ENCODE results near the gene PABPN1. TPM values are rescaled to one million over a fixed set of nuclear protein-coding genes. Genes with fewer than 3 reads are reported as not detected.

The PABPN1 gene
- total and polyA plus RNA-seq, 2 of the 13 experiments (the other 11 are each of a cell fraction or from before 2014, with no cell fraction given), result 233 to 524 TPM

GRCh38 chr14:23307687-23308644 lies 13.3 kb upstream of the PABPN1 start (continued):
- no peak for TF ChIP-seq SNAPC4 (CRISPR knock-in tag; IDR thresholded peaks at IDR 0.05)
- no peak for TF ChIP-seq ZFP62 (CRISPR knock-in tag; IDR thresholded peaks at IDR 0.05)
- no peak for TF ChIP-seq DR1 (CRISPR knock-in tag; IDR thresholded peaks at IDR 0.05)
- no peak for TF ChIP-seq GPN1 (CRISPR knock-in tag; IDR thresholded peaks at IDR 0.05; ENCODE audit: borderline replicate concordance)
- TF ChIP-seq PREB (CRISPR knock-in tag; IDR thresholded peaks at IDR 0.05), result no peak
- no peak for TF ChIP-seq MNT (IDR thresholded peaks at IDR 0.05)
- TF ChIP-seq ZMYM3 (CRISPR knock-in tag; IDR thresholded peaks at IDR 0.05), result no peak; the same call in 1 of the 2 replicates
- no peak for TF ChIP-seq ZFP82 (CRISPR knock-in tag; IDR thresholded peaks at IDR 0.05; ENCODE audit: borderline replicate concordance)
- no peak for TF ChIP-seq RNF219 (CRISPR knock-in tag; IDR thresholded peaks at IDR 0.05)
- TF ChIP-seq ZNF792 (CRISPR knock-in tag; IDR thresholded peaks at IDR 0.05), result no peak
- no peak for TF ChIP-seq GTF2F1 (IDR thresholded peaks at IDR 0.05; ENCODE audit: low read length)
- TF ChIP-seq MYC (CRISPR knock-in tag; IDR thresholded peaks at IDR 0.05; ENCODE audit: borderline replicate concordance), result no peak; the same call in 1 of the 2 replicates
- no peak for TF ChIP-seq ZNF460 (CRISPR knock-in tag; IDR thresholded peaks at IDR 0.05; ENCODE audit: borderline replicate concordance)
- no peak for TF ChIP-seq ZNF83 (CRISPR knock-in tag; IDR thresholded peaks at IDR 0.05; ENCODE audit: borderline replicate concordance)
- no peak for TF ChIP-seq PAXIP1 (CRISPR knock-in tag; conservative IDR thresholded peaks at IDR 0.05)
